Spleen (tissue), 11 donors: Measurements from ENCODE around the gene LCT. TPM values are rescaled to one million over a fixed set of nuclear protein-coding genes. Genes with fewer than 3 reads are reported as not detected.

Experiments
- DNase-seq: peaks from one replicate; pipeline ENCODE4 v3.0.0-alpha.2; 2020
- H3K27ac ChIP-seq, 8 donors: fragments of 200-600 bp; sonication (generic) in 7 of 8; 1 replicate in 4 of 8; 2 replicates in 4 of 8; pipeline versions ENCODE4 v1.5.0 to v1.8.0; 2016 to 2021; ENCODE audit warnings: inconsistent platforms in 4 of 8, mild to moderate bottlenecking in 4 of 8, moderate library complexity in 1 of 8
- H3K27me3 ChIP-seq, 7 donors: fragments of 200-600 bp; sonication (generic) in 6 of 7; replicated peaks in 1 of 7; 1 replicate in 4 of 7; 2 replicates in 3 of 7; pipeline versions ENCODE4 v1.5.0 to v1.8.0; 2016 to 2021; ENCODE audit warnings: inconsistent platforms in 3 of 7, mild to moderate bottlenecking in 1 of 7
- H3K36me3 ChIP-seq, 6 donors: fragments of 200-600 bp; sonication (generic) in 5 of 6; 1 replicate in 4 of 6; 2 replicates in 2 of 6; pipeline versions ENCODE4 v1.5.0 to v1.8.0; 2016 to 2021; ENCODE audit warnings: inconsistent platforms in 2 of 6
- H3K4me1 ChIP-seq, 6 donors: fragments of 200-600 bp; sonication (generic) in 5 of 6; 1 replicate in 3 of 6; 2 replicates in 3 of 6; pipeline versions ENCODE4 v1.5.0 to v1.8.0; 2016 to 2021; ENCODE audit warnings: inconsistent platforms in 3 of 6
- H3K4me3 ChIP-seq, 8 donors: fragments of 200-600 bp; sonication (generic) in 7 of 8; 1 replicate in 4 of 8; 2 replicates in 4 of 8; pipeline versions ENCODE4 v1.5.0 to v1.8.0; 2016 to 2021; ENCODE audit warnings: inconsistent platforms in 4 of 8, mild to moderate bottlenecking in 4 of 8, moderate library complexity in 2 of 8
- H3K9me3 ChIP-seq, 8 donors: fragments of 200-600 bp; sonication (generic) in 7 of 8; 1 replicate in 4 of 8; 2 replicates in 4 of 8; pipeline versions ENCODE4 v1.5.0 to v1.8.0; 2016 to 2021; ENCODE audit warnings: inconsistent platforms in 4 of 8
- CTCF ChIP-seq, 11 experiments: fragments of 200-600 bp in 7 of 11; fragments of 450-650 bp in 4 of 11; sonication (generic) in 4 of 11; IDR thresholded peaks in 8 of 11; conservative IDR thresholded peaks in 3 of 11; 1 replicate in 7 of 11; 2 replicates in 4 of 11; pipeline versions ENCODE4 v1.4.0 to v1.8.0; 2016 to 2021; ENCODE audit warnings: antibody characterized with exemption in 11 of 11, inconsistent platforms in 4 of 11, mild to moderate bottlenecking in 1 of 11
- POLR2A ChIP-seq, 3 donors: fragments of 450-650 bp; IDR thresholded peaks; one replicate each; pipeline ENCODE4 v1.5.1; 2017; ENCODE audit warnings: antibody characterized with exemption in 3 of 3, mild to moderate bottlenecking in 1 of 3
- POLR2AphosphoS5 ChIP-seq, 3 donors: sonication (generic); formaldehyde crosslinking; IDR thresholded peaks; one replicate each; pipeline ENCODE4 v1.5.1; 2017; ENCODE audit warnings: antibody characterized with exemption in 3 of 3
- WGBS, 5 donors: extraction: QIAGEN DNeasy Blood & Tissue Kit in 3 of 5; methylation state at CpG; one replicate each; pipeline versions ENCODE4 v1.1.5 to v1.1.7; 2013 to 2018; 5-methylcytosine and 5-hydroxymethylcytosine counted together
- intact Hi-C: fragments of 100-400 bp; cut with DNase I; formaldehyde crosslinking; loops from one replicate; pipeline ENCODE4 v1.15.0; 2023; ENCODE audit warnings: low total_unique reads
- polyA plus RNA-seq, 3 donors: library from polyadenylated mRNA; stranded (reverse); fragments of 200-250 nt; gene quantifications; one replicate each; pipeline ENCODE4 v1.2.1, GENCODE V29; 2013
- total RNA-seq, 7 donors: library from RNA; depleted of rRNA in 3 of 7; stranded (reverse); fragments of >200 nt in 3 of 7; fragmentation: NEBNext Ultra II Directional in 4 of 7; extraction: Animal tissue kit (Norgen Biotek cat#: 25700) in 4 of 7; gene quantifications; one replicate each; pipeline versions ENCODE4 v1.1.0 to v1.2.1, GENCODE V29; 2016 to 2021
- donor health status: healthy with polysubstance abuse.
- donor health status: DM: no; HTN: no; CAD: no; lungs with moderate emphysema.
- donor health status: DM: no; HTN: no; CAD: no.
- donor health status: Bipolar disorder and iron deficiency.
- donor health status: healthy.
- donor health status: DM: no; HTN: no; CAD: no.
- donor health status: DM: yes; HTN: yes; CAD: no.

The LCT gene
- total and polyA plus RNA-seq, 10 donors = 0.02 to 0.19 (median 0.06) TPM; not detected in 3

GRCh38 chr2:135775420-135775819, 61.6 kb downstream of the LCT start:
- Histone ChIP-seq H3K4me1 (no peaks in the 10 kb centered on the region), H3K36me3 (peaks cover 8 to 100% (median 96%) of the 10 kb centered on the region in 6 donors), H3K27me3 (no peaks in the 10 kb centered on the region), H3K9me3 (no peaks in the 10 kb centered on the region), H3K4me3 (no peak overlapping the region), H3K27ac (no peak overlapping the region)
- no peak for DNase-seq
- 48 to 51% (median 50%) methylated on average over 2 of the region's 2 CpGs for WGBS, 5 donors
- intact Hi-C loops = no loop called here
- TF ChIP-seq POLR2AphosphoS5 (IDR thresholded peaks at IDR 0.05) (no peak), POLR2A (IDR thresholded peaks at IDR 0.05) (no peak), CTCF (IDR thresholded peaks at IDR 0.05 in 8 of 11, conservative IDR thresholded peaks at IDR 0.05 in 3 of 11) (no peak)

- no peak overlapping the region for H3K4me3 ChIP-seq
- H3K9me3 ChIP-seq = no peaks in the 10 kb centered on the region
- intact Hi-C loops = no loop called here
- no peak for DNase-seq
- peaks cover 5 to 100% (median 95%) of the 10 kb centered on the region in 6 donors for H3K36me3 ChIP-seq
- H3K27me3 ChIP-seq = no peaks in the 10 kb centered on the region
- TF ChIP-seq POLR2AphosphoS5 (IDR thresholded peaks at IDR 0.05) (no peak), POLR2A (IDR thresholded peaks at IDR 0.05) (no peak), CTCF (IDR thresholded peaks at IDR 0.05 in 8 of 11, conservative IDR thresholded peaks at IDR 0.05 in 3 of 11) (no peak)
- H3K4me1 ChIP-seq = no peaks in the 10 kb centered on the region
- H3K27ac ChIP-seq = no peak overlapping the region
Observed at GRCh38 chr2:135773917-135774316, 63.1 kb downstream of the LCT start.

DNA sequence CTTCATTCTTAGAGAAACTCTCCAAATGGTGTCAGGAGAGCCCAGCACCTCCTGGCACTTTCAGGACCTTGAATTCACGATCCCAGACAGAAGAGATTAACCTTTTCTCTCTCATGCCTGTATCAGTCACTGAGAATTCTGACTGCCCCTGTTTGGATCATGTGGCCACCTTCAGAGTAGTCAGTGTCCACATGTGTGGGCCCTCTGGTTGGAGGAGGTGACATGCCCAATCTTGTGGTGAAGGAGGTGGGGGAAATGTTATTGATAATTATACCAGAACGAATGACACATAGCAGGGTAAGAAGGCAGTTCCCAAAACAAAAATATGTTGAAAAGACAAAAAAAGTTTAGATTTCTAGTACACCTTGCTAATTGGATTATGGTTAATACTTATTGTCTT, 63.7 kb downstream of the LCT start:
- intact Hi-C loops = no loop called here
- Histone ChIP-seq H3K27ac (no peak overlapping the region), H3K9me3 (no peaks in the 10 kb centered on the region), H3K4me1 (no peaks in the 10 kb centered on the region), H3K4me3 (no peak overlapping the region), H3K27me3 (no peaks in the 10 kb centered on the region), H3K36me3 (peaks cover 2 to 100% (median 94%) of the 10 kb centered on the region in 6 donors)
- no peak for TF ChIP-seq POLR2A (IDR thresholded peaks at IDR 0.05)
- no peak for TF ChIP-seq CTCF (IDR thresholded peaks at IDR 0.05 in 8 of 11, conservative IDR thresholded peaks at IDR 0.05 in 3 of 11)
- TF ChIP-seq POLR2AphosphoS5 (IDR thresholded peaks at IDR 0.05) = no peak
- no peak for DNase-seq
- 85 to 96% (median 92%) methylated on average over 2 of the region's 2 CpGs for whole genome bisulfite sequencing, 5 donors

GRCh38 chr2:135768863-135769262, 68.1 kb downstream of the LCT start:
- no peak for DNase-seq
- intact Hi-C loops = no loop called here
- H3K27me3 ChIP-seq = no peaks in the 10 kb centered on the region
- H3K4me3 ChIP-seq = no peak overlapping the region
- no peaks in the 10 kb centered on the region for H3K9me3 ChIP-seq
- TF ChIP-seq POLR2A (IDR thresholded peaks at IDR 0.05) (no peak), POLR2AphosphoS5 (IDR thresholded peaks at IDR 0.05) (no peak), CTCF (IDR thresholded peaks at IDR 0.05 in 8 of 11, conservative IDR thresholded peaks at IDR 0.05 in 3 of 11) (no peak)
- WGBS, 5 donors = 96 to 97% (median 97%) methylated on average over 8 of the region's 8 CpGs
- H3K27ac ChIP-seq = no peak overlapping the region
- peaks cover 2 to 100% (median 95%) of the 10 kb centered on the region in 6 donors for H3K36me3 ChIP-seq
- no peaks in the 10 kb centered on the region for H3K4me1 ChIP-seq
